HepG2 (cell line): ENCODE results near the gene ZNF625. TPM values are rescaled to one million over a fixed set of nuclear protein-coding genes. Genes with fewer than 3 reads are reported as not detected.

Experiments used
- ATAC-seq: fragments of 200-7000 bp; cut with Tn5 transposase; 3 replicates; pipeline ENCODE4 v1.9.1; 2020; ENCODE audit warnings: mild to moderate bottlenecking, moderate library complexity
- BruUV-seq: library from RNA; stranded (reverse); fragments of 400-500 nt; replicated peaks from 2 replicates; lab custom pipeline; 2021; lab: Mats Ljungman, UMichigan
- CTCF ChIA-PET: fragments of 300-600 bp; formaldehyde crosslinking; extraction: SDS; loops from one replicate; lab custom pipeline; 2021; ENCODE audit warnings: low total read pairs, inconsistent platforms, low intra/inter-chr PET ratio; lab: Yijun Ruan, JAX
- POLR2A ChIA-PET: fragments of 350-600 bp; sonication (Branson Sonifier 250); formaldehyde crosslinking; loops from one replicate; lab custom pipeline; 2020; ENCODE audit warnings: antibody characterized with exemption, inconsistent platforms; lab: Yijun Ruan, JAX
- DNase-seq: peaks from one replicate; pipeline ENCODE4 v3.0.0-alpha.2; 2015; ENCODE audit warnings: low spot score
- FAIRE-seq: peaks from 3 replicates; lab custom pipeline; 2011; peaks lifted over from hg19 to GRCh38; lab: Jason Lieb, UNC
- H2AFZ ChIP-seq: one replicate; pipeline ENCODE4 v1.6.1; 2011; ENCODE audit warnings: low read length, inconsistent platforms
- H3K27ac ChIP-seq: fragments of 300-600 bp; 3 replicates; pipeline ENCODE4 v1.8.0; 2011; ENCODE audit warnings: mixed run types, mild to moderate bottlenecking, mixed read lengths, low read length, inconsistent platforms; ENCODE audit not compliant: insufficient read depth; ENCODE audit errors: extremely low read length
- H3K27me3 ChIP-seq, 2 experiments: fragments of 200-600 bp in 1 of 2; 2 replicates in 1 of 2; 3 replicates in 1 of 2; pipeline versions ENCODE4 v1.6.0 to v1.8.0; 2011; ENCODE audit warnings: low read length in 2 of 2, mild to moderate bottlenecking in 2 of 2, moderate library complexity in 2 of 2, inconsistent platforms in 1 of 2; ENCODE audit not compliant: insufficient read depth in 2 of 2, control insufficient read depth in 1 of 2
- H3K36me3 ChIP-seq, 2 experiments: fragments of 200-600 bp in 1 of 2; replicated peaks in 1 of 2; 2 replicates in 1 of 2; 3 replicates in 1 of 2; pipeline versions ENCODE4 v1.5.1 to v1.8.0; 2011; ENCODE audit warnings: low read length in 2 of 2, inconsistent platforms in 1 of 2; ENCODE audit not compliant: insufficient read depth in 2 of 2, control insufficient read depth in 1 of 2
- H3K4me1 ChIP-seq: 2 replicates; pipeline ENCODE4 v1.5.1; 2012; ENCODE audit warnings: low read length, inconsistent platforms; ENCODE audit not compliant: insufficient read depth
- H3K4me2 ChIP-seq: 2 replicates; pipeline ENCODE4 v1.6.0; 2011; ENCODE audit warnings: low read depth, low read length, inconsistent platforms
- H3K4me3 ChIP-seq, 3 experiments: fragments of 200-600 bp in 1 of 3; sonication (generic), shearing (Covaris generic) in 1 of 3; replicated peaks in 1 of 3; 2 replicates each; pipeline ENCODE4 v1.5.1; 2011 to 2016; ENCODE audit warnings: low read length in 3 of 3, inconsistent platforms in 2 of 3, low read depth in 2 of 3, mild to moderate bottlenecking in 2 of 3, control low read depth in 1 of 3, mixed read lengths in 1 of 3; ENCODE audit not compliant: insufficient read depth in 1 of 3
- H3K79me2 ChIP-seq: one replicate; pipeline ENCODE4 v1.6.1; 2011; ENCODE audit warnings: low read length, inconsistent platforms; ENCODE audit not compliant: insufficient read depth
- H3K9ac ChIP-seq: 2 replicates; pipeline ENCODE4 v1.6.0; 2011; ENCODE audit warnings: mild to moderate bottlenecking, low read depth, low read length, inconsistent platforms; ENCODE audit not compliant: insufficient read depth
- H3K9me3 ChIP-seq: 2 replicates; pipeline ENCODE4 v1.5.1; 2012; ENCODE audit warnings: mild to moderate bottlenecking, low read length
- H4K20me1 ChIP-seq: 2 replicates; pipeline ENCODE4 v1.6.0; 2011; ENCODE audit warnings: inconsistent platforms, mild to moderate bottlenecking, low read length, moderate library complexity; ENCODE audit not compliant: insufficient read depth
- ARID5B ChIP-seq: IDR thresholded peaks from 2 replicates; pipeline ENCODE4 v1.4.0; 2020; ENCODE audit warnings: mild to moderate bottlenecking, missing genetic modification reagents
- CBX5 ChIP-seq: sonication (generic); formaldehyde crosslinking; IDR thresholded peaks from 2 replicates; pipeline ENCODE4 v1.4.0; 2020; ENCODE audit warnings: missing genetic modification reagents, borderline replicate concordance
- GATAD2A ChIP-seq: IDR thresholded peaks from 2 replicates; pipeline ENCODE4 v1.6.1; 2016
- KDM5B ChIP-seq: sonication (generic); formaldehyde crosslinking; IDR thresholded peaks from 2 replicates; pipeline ENCODE4 v1.4.0; 2020; ENCODE audit warnings: missing genetic modification reagents, mild to moderate bottlenecking, borderline replicate concordance
- MXI1 ChIP-seq: IDR thresholded peaks from 3 replicates; pipeline ENCODE4 v1.6.1; 2012; ENCODE audit warnings: low read depth, low read length, inconsistent platforms, borderline replicate concordance
- TBX3 ChIP-seq: fragments of 450-650 bp; IDR thresholded peaks from 2 replicates; pipeline ENCODE4 v1.6.1; 2017; ENCODE audit warnings: antibody characterized with exemption, mild to moderate bottlenecking, inconsistent platforms, borderline replicate concordance
- ZSCAN31 ChIP-seq: sonication (generic); formaldehyde crosslinking; IDR thresholded peaks from 2 replicates; pipeline ENCODE4 v1.5.0; 2020; ENCODE audit warnings: low read depth, mild to moderate bottlenecking, missing genetic modification reagents
- WGBS: methylation state at CpG from one replicate; pipeline ENCODE4 v1.1.6; 2017; ENCODE audit warnings: low lambda C conversion rate; 5-methylcytosine and 5-hydroxymethylcytosine counted together
- in situ Hi-C: cut with HindIII; loops from 2 replicates; pipeline ENCODE4 v1.10.0; 2017; ENCODE audit warnings: low pct_unique_long_range_greater_than_20kb; ENCODE audit not compliant: extremely low pct_ligation_motif_present
- intact Hi-C: fragments of 100-400 bp; cut with micrococcal nuclease; formaldehyde crosslinking; loops from one replicate; pipeline ENCODE4 v1.10.0; 2022; ENCODE audit not compliant: unreplicated experiment
- polyA plus RNA-seq, 8 experiments: library from polyadenylated mRNA; depleted of rRNA in 3 of 8; stranded (reverse) in 7 of 8; unstranded in 1 of 8; fragments of >200 nt; fragmentation: Illumina TruSeq in 4 of 8; extraction: Trizol in 4 of 8; gene quantifications; 2 replicates each; pipeline versions ENCODE4 v1.2.1 to v1.2.3, GENCODE V29; 2011 to 2016; ENCODE audit warnings: low read depth in 4 of 8, missing spikeins in 1 of 8, mixed read lengths in 1 of 8; ENCODE audit not compliant: insufficient read depth in 1 of 8
- total RNA-seq, 5 experiments: library from RNA; depleted of rRNA; stranded (reverse); fragments of >200 nt; fragmentation: Illumina TruSeq; extraction: Trizol; gene quantifications; 2 replicates each; pipeline ENCODE4 v1.2.3, GENCODE V29; 2016; ENCODE audit warnings: low read depth in 1 of 5

ZNF625 gene
- total and polyA plus RNA-seq, 2 of the 13 experiments (the other 11 are each of a cell fraction or from before 2014, with no cell fraction given): 1.7 to 12.2 TPM

- ChIA-PET CTCF (interaction anchor here (1.2 kb wide), 1 partner anchor 53 kb away, joined by 3 read pairs; no protein-coding TSS in a partner anchor), POLR2A (interaction anchor here (1.0 to 1.4 kb wide), 2 partner anchors 10 to 27 kb away, joined by 3 to 4 read pairs; partner anchors contain the start of gene ZNF20)
- DNase-seq (peak; percentile 61), FAIRE-seq (no peak), ATAC-seq (no peak; the same call in 1 of the 3 replicates)
- H3K4me3 ChIP-seq: no peak overlapping the region; a peak in 1 of 6 replicates
- peaks cover 46% of the 10 kb centered on the region for H3K4me1 ChIP-seq
- peak overlapping the region; percentile 27 for H3K27ac ChIP-seq
- peaks cover 0 to 4% of the 10 kb centered on the region in 2 experiments; a peak in 2 of 5 replicates for H3K36me3 ChIP-seq
- peak overlapping the region; percentile 52 for H3K4me2 ChIP-seq
- WGBS: 59% methylated on average over 8 of the region's 8 CpGs
- no peaks in the 10 kb centered on the region for H3K27me3 ChIP-seq
- no peak overlapping the region for H2AFZ ChIP-seq
- no TSS peak for BruUV-seq
- H3K79me2 ChIP-seq: no peaks in the 10 kb centered on the region
- no peaks in the 10 kb centered on the region for H3K9me3 ChIP-seq
- in situ Hi-C loops (no loop called here), intact Hi-C loops (no loop called here)
- TF ChIP-seq TBX3 (peak; percentile 32; the same call in 1 of the 2 replicates), KDM5B (CRISPR knock-in tag) (no peak), CBX5 (CRISPR knock-in tag) (no peak)
- H3K9ac ChIP-seq: peak overlapping the region; percentile 35
- H4K20me1 ChIP-seq: no peaks in the 10 kb centered on the region
Observed at GRCh38 chr19:12112701-12113100, 43.8 kb downstream of the ZNF625 start.

DNA sequence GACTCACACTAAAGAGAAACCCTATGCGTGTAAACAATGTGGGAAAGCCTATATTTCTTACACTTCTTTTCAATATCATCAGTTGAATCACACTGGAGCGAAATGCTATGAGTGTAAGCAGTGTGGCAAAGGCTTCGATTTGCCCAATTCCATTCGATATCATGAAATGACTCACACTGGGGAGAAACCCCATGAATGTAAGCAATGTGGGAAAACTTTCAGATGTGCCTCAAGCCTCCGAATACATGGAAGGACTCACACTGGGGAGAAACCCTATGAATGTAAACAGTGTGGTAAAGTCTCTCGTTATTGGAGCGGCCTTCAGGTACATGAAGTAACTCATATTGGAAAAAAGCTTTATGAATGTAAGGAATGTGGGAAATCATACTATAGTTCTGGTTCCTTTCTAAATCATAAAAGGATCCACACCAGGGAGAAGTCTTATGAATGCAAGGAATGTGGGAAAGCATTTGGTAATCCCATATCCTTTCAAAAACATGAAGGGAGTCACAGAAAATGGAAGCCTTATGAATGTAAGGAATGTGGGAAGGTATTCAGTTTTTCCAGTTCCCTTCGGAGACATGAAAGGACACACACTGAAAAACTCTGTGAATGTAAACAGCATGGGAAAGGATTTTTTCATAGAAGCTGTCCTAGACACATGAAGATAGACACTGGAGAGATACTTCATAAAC is 44.4 kb downstream of the ZNF625 start:
- Histone ChIP-seq H3K9ac (peak overlapping the region; percentile 35), H4K20me1 (no peaks in the 10 kb centered on the region), H2AFZ (no peak overlapping the region), H3K79me2 (no peaks in the 10 kb centered on the region), H3K36me3 (peaks cover 0 to 4% of the 10 kb centered on the region in 2 experiments; a peak in 2 of 5 replicates), H3K27ac (peak overlapping the region; percentile 27), H3K4me1 (peaks cover 46% of the 10 kb centered on the region), H3K27me3 (no peaks in the 10 kb centered on the region), H3K9me3 (no peaks in the 10 kb centered on the region), H3K4me3 (no peak overlapping the region; a peak in 1 of 6 replicates), H3K4me2 (peak overlapping the region; percentile 52)
- in situ Hi-C loops (no loop called here), intact Hi-C loops (no loop called here)
- FAIRE-seq (peak; percentile 26), ATAC-seq (peak; percentile 33), DNase-seq (peak; percentile 79)
- TSS peak; percentile 43 for BruUV-seq
- ChIA-PET CTCF (interaction anchor here (1.2 kb wide), 1 partner anchor 52 kb away, joined by 3 read pairs; no protein-coding TSS in a partner anchor), POLR2A (interaction anchor here (1.4 kb wide), 1 partner anchor 9 kb away, joined by 4 read pairs; no protein-coding TSS in a partner anchor)
- WGBS: 46% methylated on average over 8 of the region's 8 CpGs
- TF ChIP-seq MXI1 (0 out of 3 replicates have a peak, but pooled peaks have one; percentile 12), GATAD2A (CRISPR knock-in tag) (peak; percentile 27; the same call in 1 of the 2 replicates), ARID5B (peak; percentile 51; the same call in 1 of the 2 replicates), ZSCAN31 (CRISPR knock-in tag) (no peak)
